Astrocyte of the hippocampus (primary cell): Measurements from ENCODE around the gene TRIM44.
"Not testable (repeated sequence)": the region's sequence is repeated elsewhere in the genome, so short reads cannot be mapped to it uniquely, and the experiment has no call there.

Source experiments
- DNase-seq: peaks from one replicate; pipeline ENCODE4 v3.0.0; 2011; ENCODE audit warnings: low read depth, low spot score

TRIM44 gene

GRCh38 chr11:35814720-35815305 lies 152.2 kb downstream of the TRIM44 start:
- peak; percentile 35 for DNase-seq

GRCh38 chr11:35815556-35816315 lies 153.2 kb downstream of the TRIM44 start:
- no peak for DNase-seq

- no peak for DNase-seq
Observed at GRCh38 chr11:35820614-35821013, 158.0 kb downstream of the TRIM44 start.

- peak; percentile 7 for DNase-seq
Observed at GRCh38 chr11:35822815-35823495, 160.4 kb downstream of the TRIM44 start.

- DNase-seq, result no peak
Observed at GRCh38 chr11:35823742-35824298, 161.2 kb downstream of the TRIM44 start.

- no peak for DNase-seq
Observed at GRCh38 chr11:35825386-35825785, 162.8 kb downstream of the TRIM44 start.

GRCh38 chr11:35826006-35826405 lies 163.4 kb downstream of the TRIM44 start:
- no peak for DNase-seq

- no peak for DNase-seq
Observed at GRCh38 chr11:35826949-35827348, 164.4 kb downstream of the TRIM44 start.

GRCh38 chr11:35836205-35836604 lies 173.6 kb downstream of the TRIM44 start:
- DNase-seq, result no peak

- DNase-seq, result peak; percentile 71
Observed at GRCh38 chr11:35838071-35838470, 175.5 kb downstream of the TRIM44 start.

GRCh38 chr11:35838697-35839367 lies 176.3 kb downstream of the TRIM44 start:
- DNase-seq, result not testable (repeated sequence)

GRCh38 chr11:35839368-35840161 lies 177.0 kb downstream of the TRIM44 start:
- DNase-seq, result no peak

GRCh38 chr11:35841733-35842132 lies 179.2 kb downstream of the TRIM44 start:
- DNase-seq, result no peak

- DNase-seq, result no peak
Observed at GRCh38 chr11:35842958-35843357, 180.4 kb downstream of the TRIM44 start.

- no peak for DNase-seq
Observed at GRCh38 chr11:35844579-35844978, 182.0 kb downstream of the TRIM44 start.

- no peak for DNase-seq
Observed at GRCh38 chr11:35845860-35846259, 183.3 kb downstream of the TRIM44 start.

GRCh38 chr11:35846874-35847273 lies 184.3 kb downstream of the TRIM44 start:
- no peak for DNase-seq

GRCh38 chr11:35847473-35847872 lies 184.9 kb downstream of the TRIM44 start:
- no peak for DNase-seq

GRCh38 chr11:35848616-35849015 lies 186.0 kb downstream of the TRIM44 start:
- no peak for DNase-seq

GRCh38 chr11:35850191-35850590 lies 187.6 kb downstream of the TRIM44 start:
- no peak for DNase-seq

- no peak for DNase-seq
Observed at GRCh38 chr11:35851342-35851741, 188.8 kb downstream of the TRIM44 start.
